GM18526 (cell line): ENCODE results near the gene CA12.

Experiments used
- POLR2A ChIP-seq: IDR thresholded peaks from 3 replicates; pipeline ENCODE4 v1.6.1; 2011; ENCODE audit not compliant: insufficient read length; ENCODE audit errors: extremely low read depth

The CA12 gene

GRCh38 chr15:63405159-63405558 lies 23.5 kb upstream of the CA12 start:
- TF ChIP-seq POLR2A: no peak

- no peak for TF ChIP-seq POLR2A
Observed at GRCh38 chr15:63403254-63403945, 21.8 kb upstream of the CA12 start.

GRCh38 chr15:63402498-63403253 lies 21.0 kb upstream of the CA12 start:
- no peak for TF ChIP-seq POLR2A

GRCh38 chr15:63401714-63402497 lies 20.3 kb upstream of the CA12 start:
- no peak for TF ChIP-seq POLR2A

- TF ChIP-seq POLR2A: no peak
Observed at GRCh38 chr15:63401078-63401477, 19.4 kb upstream of the CA12 start.

GRCh38 chr15:63398456-63398855 lies 16.8 kb upstream of the CA12 start:
- TF ChIP-seq POLR2A: no peak

- no peak for TF ChIP-seq POLR2A
Observed at GRCh38 chr15:63396152-63396928, 14.7 kb upstream of the CA12 start.

GRCh38 chr15:63395730-63396151 lies 14.1 kb upstream of the CA12 start:
- no peak for TF ChIP-seq POLR2A

GRCh38 chr15:63392361-63393009 lies 10.8 kb upstream of the CA12 start:
- no peak for TF ChIP-seq POLR2A

GRCh38 chr15:63391669-63392360 lies 10.2 kb upstream of the CA12 start:
- no peak for TF ChIP-seq POLR2A

- TF ChIP-seq POLR2A: no peak
Observed at GRCh38 chr15:63390689-63391088, 9.0 kb upstream of the CA12 start.

- TF ChIP-seq POLR2A: no peak
Observed at GRCh38 chr15:63389902-63390670, 8.4 kb upstream of the CA12 start.

GRCh38 chr15:63388511-63388910 lies 6.9 kb upstream of the CA12 start:
- TF ChIP-seq POLR2A: no peak

- no peak for TF ChIP-seq POLR2A
Observed at GRCh38 chr15:63387748-63388493, 6.3 kb upstream of the CA12 start.
